Brain microvascular endothelial cell (primary cell): ENCODE data around the gene LSM2.
"Not testable (repeated sequence)": the region's sequence is repeated elsewhere in the genome, so short reads cannot be mapped to it uniquely, and the experiment has no call there.

Source experiments
- DNase-seq: peaks from one replicate; pipeline ENCODE4 v3.0.0-alpha.2; 2020
- H3K27ac ChIP-seq: fragments of 250-450 bp; sonication (Bioruptor Pico); 2 replicates; pipeline ENCODE4 v1.5.1; 2020; ENCODE audit warnings: mild to moderate bottlenecking, moderate library complexity
- H3K27me3 ChIP-seq: fragments of 250-450 bp; sonication (Bioruptor Pico); replicated peaks from 2 replicates; pipeline ENCODE4 v1.5.1; 2020; ENCODE audit warnings: mild to moderate bottlenecking
- H3K36me3 ChIP-seq: fragments of 250-450 bp; sonication (Bioruptor Pico); replicated peaks from 2 replicates; pipeline ENCODE4 v1.5.1; 2020; ENCODE audit warnings: mild to moderate bottlenecking
- H3K4me3 ChIP-seq: 2 replicates; pipeline ENCODE4 v1.5.1; 2011; ENCODE audit warnings: low read depth, mild to moderate bottlenecking, control low read depth, low read length, moderate library complexity
- in situ Hi-C: cut with HindIII; loops from 2 replicates; pipeline ENCODE4 v1.10.0; 2017; ENCODE audit warnings: low sequenced_read_pairs, low pct_ligation_motif_present
- TF ChIP-seq, protein P1 (sequence below): IDR thresholded peaks from 2 replicates; pipeline ENCODE4 v1.5.1; 2011; ENCODE audit warnings: low read depth, mild to moderate bottlenecking, moderate library complexity, low read length, control low read depth, inconsistent platforms; ENCODE audit errors: missing control alignments

LSM2 gene

DNA sequence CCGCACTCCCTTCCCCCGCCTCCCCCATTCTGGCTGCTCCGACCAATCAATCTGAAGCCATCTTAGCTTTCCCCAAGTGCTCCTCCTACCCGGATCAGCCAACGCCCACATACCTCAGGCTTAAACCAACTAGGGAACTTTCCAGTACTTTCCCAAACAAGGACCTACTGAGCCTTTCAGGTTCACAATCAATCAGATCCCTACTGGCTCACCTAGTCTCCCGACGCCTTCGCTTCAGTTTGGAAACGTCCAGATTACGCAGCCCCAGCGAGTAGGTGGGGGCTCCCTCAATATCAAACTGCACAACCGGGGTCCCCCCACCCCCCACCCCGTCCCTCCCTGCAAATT is 7.9 kb upstream of the LSM2 start:
- Histone ChIP-seq H3K27me3 (no peaks in the 10 kb centered on the region), H3K27ac (peak overlapping the region; percentile 90), H3K4me3 (peak overlapping the region; percentile 73), H3K36me3 (no peaks in the 10 kb centered on the region)
- DNase-seq: peak; percentile 94
- TF ChIP-seq, protein P1, sequence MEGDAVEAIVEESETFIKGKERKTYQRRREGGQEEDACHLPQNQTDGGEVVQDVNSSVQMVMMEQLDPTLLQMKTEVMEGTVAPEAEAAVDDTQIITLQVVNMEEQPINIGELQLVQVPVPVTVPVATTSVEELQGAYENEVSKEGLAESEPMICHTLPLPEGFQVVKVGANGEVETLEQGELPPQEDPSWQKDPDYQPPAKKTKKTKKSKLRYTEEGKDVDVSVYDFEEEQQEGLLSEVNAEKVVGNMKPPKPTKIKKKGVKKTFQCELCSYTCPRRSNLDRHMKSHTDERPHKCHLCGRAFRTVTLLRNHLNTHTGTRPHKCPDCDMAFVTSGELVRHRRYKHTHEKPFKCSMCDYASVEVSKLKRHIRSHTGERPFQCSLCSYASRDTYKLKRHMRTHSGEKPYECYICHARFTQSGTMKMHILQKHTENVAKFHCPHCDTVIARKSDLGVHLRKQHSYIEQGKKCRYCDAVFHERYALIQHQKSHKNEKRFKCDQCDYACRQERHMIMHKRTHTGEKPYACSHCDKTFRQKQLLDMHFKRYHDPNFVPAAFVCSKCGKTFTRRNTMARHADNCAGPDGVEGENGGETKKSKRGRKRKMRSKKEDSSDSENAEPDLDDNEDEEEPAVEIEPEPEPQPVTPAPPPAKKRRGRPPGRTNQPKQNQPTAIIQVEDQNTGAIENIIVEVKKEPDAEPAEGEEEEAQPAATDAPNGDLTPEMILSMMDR: no peak
- in situ Hi-C loops: no loop called here

DNA sequence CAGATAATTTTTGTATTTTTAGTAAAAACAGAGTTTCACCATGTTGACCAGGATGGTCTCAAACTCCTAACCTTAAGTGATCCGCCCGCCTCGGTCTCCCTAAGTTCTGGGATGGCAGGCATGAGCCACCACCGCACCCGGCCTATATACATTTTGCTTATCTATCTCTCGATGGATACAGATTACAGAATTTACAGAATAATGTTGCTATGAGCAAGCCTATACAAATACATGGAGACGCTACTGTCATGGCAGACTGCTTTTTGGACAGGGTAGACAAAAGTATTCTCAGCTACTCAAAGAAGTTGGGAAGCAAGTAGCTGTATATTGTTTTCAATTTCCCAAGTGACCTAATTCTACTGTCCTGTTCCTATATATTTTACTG is 6.7 kb upstream of the LSM2 start:
- H3K27me3 ChIP-seq: no peaks in the 10 kb centered on the region
- H3K4me3 ChIP-seq: no peak overlapping the region
- in situ Hi-C loops: no loop called here
- no peaks in the 10 kb centered on the region for H3K36me3 ChIP-seq
- peak overlapping the region; percentile 80 for H3K27ac ChIP-seq
- DNase-seq: no peak
- TF ChIP-seq, protein P1: no peak

DNA sequence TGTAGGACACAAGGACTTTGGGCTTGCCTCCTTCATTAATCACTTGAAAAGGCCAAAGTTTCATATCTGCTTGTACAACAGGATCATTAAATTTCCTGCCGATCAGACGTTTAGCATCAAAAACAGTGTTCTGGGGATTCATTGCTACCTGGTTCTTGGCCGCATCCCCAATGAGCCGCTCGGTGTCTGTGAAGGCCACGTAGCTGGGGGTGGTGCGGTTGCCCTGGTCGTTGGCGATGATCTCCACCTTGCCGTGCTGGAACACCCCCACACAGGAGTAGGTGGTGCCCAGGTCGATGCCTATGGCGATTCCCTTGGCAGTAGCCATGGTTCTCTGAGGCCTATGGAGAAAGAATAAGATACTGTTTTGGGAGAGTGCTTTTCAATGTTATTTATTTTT is 4.9 kb upstream of the LSM2 start:
- in situ Hi-C loops: no loop called here
- TF ChIP-seq, protein P1: no peak
- DNase-seq: no peak
- no peak overlapping the region for H3K27ac ChIP-seq
- no peaks in the 10 kb centered on the region for H3K36me3 ChIP-seq
- no peak overlapping the region for H3K4me3 ChIP-seq
- no peaks in the 10 kb centered on the region for H3K27me3 ChIP-seq

DNA sequence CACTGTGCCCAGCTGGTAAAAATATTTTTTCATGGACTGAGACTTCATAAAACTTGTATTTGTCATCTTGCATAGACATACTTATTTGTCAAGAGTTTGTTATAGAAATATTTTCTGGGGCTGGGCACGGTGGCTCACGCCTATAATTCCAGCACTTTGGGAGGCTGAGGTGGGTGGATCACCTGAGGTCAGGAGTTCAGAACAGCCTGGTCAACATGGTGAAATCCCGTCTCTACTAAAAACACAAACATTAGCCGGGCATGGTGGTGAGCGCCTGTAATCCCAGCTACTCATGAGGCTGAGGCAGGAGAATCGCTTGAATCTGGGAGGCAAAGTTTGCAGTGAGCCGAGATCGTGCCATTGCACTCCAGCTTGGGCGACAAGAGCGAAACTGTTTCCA is 1.8 kb upstream of the LSM2 start:
- DNase-seq, H3K36me3 ChIP-seq, in situ Hi-C loops, H3K27me3 ChIP-seq, H3K27ac ChIP-seq, H3K4me3 ChIP-seq: not testable (repeated sequence)

DNA sequence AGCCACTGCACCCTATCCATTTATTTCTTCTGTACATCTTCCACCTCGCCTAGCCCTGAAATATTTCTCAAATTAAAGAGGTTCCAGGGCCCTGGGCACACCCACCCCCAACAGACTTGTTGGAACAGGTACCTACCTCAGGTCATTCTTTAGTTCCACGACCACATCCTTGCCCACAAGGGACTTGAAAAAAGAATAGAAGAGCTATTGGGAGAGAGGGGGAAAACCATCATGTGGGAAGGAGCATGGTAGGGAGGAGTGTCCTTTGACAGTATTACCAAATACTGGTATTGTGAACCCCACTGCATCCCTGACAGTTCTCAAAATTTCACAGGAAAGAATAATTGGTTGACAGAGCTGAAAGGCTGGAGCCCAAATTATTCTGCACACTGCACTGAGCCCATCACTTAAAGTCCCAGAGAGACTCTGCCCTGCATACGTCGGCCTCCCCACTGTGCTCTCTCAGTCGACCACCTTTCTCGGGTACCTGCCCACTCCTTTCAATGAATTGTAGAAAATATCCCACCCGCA is 762 bp downstream of the LSM2 start:
- no peak for DNase-seq
- Histone ChIP-seq H3K27me3 (no peaks in the 10 kb centered on the region), H3K27ac (peak overlapping the region; percentile 59), H3K36me3 (peaks cover 2% of the 10 kb centered on the region), H3K4me3 (peak overlapping the region; percentile 81)
- TF ChIP-seq, protein P1: no peak
- in situ Hi-C loops: no loop called here

DNA sequence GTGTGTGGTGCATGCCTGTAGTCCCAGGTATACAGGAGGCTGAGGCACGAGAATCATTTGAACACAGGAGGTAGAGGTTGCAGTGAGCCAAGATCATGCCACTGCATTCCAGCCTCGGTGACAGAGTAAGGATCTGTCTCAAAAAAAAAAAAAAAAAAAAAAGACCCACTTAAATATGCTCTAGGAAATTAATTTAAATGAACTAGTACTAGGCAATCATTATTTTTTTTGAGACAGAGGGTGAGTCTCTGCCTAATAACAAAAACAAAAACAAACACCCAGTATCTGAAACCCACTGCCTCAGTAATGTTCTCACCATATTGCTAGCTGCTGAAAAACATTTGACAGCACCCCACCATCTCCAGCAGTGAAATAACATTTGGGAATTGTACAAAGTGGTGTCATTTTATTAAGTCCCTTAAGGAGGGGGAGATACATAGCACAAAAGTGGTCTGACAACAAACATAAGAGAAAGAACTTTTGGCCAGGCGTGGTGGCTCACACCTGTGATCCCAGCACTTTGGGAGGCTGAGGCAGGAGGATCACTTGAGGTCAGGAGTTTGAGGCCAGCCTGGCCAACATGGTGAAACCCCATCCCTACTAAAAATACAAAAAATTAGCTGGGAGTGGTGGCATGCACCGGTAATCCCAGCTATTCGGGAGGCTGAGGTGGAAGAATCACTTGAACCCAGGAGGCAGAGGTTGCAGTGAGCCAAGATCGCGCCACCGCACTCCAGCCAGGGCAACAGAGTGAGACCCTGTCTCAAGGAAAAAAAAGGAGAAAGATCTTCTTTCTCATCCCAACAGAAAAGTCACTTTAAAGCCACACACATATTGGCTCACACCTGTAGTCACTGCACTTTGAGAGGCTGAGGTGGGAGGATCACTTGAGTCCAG is 5.5 kb downstream of the LSM2 start:
- in situ Hi-C loops, H3K4me3 ChIP-seq, DNase-seq, H3K36me3 ChIP-seq, H3K27me3 ChIP-seq, H3K27ac ChIP-seq: not testable (repeated sequence)

DNA sequence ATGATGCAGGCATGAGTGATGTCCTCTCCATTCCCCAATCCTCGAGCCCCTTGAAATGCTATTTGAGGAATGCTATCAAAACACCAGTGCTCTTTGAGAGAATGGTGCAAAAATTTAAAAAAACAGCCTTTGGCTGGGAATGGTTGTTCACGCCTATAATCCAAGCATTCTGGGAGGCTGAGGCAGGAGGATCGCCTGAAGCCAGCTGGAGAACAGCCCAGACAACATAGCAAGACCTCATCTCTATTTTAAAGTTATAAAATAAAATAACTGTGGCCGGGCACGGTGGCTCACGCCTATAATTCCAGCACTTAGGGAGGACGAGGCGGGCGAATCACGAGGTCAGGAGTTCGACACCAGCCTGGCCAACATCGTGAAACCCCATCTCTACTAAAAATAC is 7.0 kb downstream of the LSM2 start:
- no peak for DNase-seq
- TF ChIP-seq, protein P1: no peak
- H3K36me3 ChIP-seq: peaks cover 2% of the 10 kb centered on the region
- no peak overlapping the region for H3K4me3 ChIP-seq
- in situ Hi-C loops: no loop called here
- no peak overlapping the region for H3K27ac ChIP-seq
- no peaks in the 10 kb centered on the region for H3K27me3 ChIP-seq
